ENCODE measurements around the gene RBM48.
A peak's percentile ranks its signal among the peaks of the same experiment; 100 is the strongest.

Gene RBM48

GRCh38 chr7:92560602-92561001 lies 32.0 kb downstream of the RBM48 start:
- Histone ChIP-seq H3K4me1 (ENCODE audit: control insufficient read depth, insufficient read depth, low read depth, low read length) (no peaks in the 10 kb centered on the region), H3K36me3 (ENCODE audit: control insufficient read depth in 1 of 2, insufficient read depth in 2 of 2, low read depth in 1 of 2, low read length in 2 of 2) (peaks cover 6 to 58% of the 10 kb centered on the region in 2 experiments), H4K8ac (ENCODE audit: low read length) (no peak overlapping the region), H2BK120ac (ENCODE audit: low read depth, low read length) (no peak overlapping the region), H2AFZ (ENCODE audit: low read depth, low read length) (no peak overlapping the region), H3K27ac (ENCODE audit: low read length, poor library complexity, severe bottlenecking) (no peak overlapping the region), H3K9ac (ENCODE audit: low read length) (no peak overlapping the region), H2AK5ac (ENCODE audit: low read length, severe bottlenecking) (no peak overlapping the region), H3K14ac (ENCODE audit: low read length in 2 of 2) (no peak overlapping the region), H3K4ac (ENCODE audit: low read depth in 1 of 2, low read length in 2 of 2) (no peak overlapping the region), H3K4me2 (ENCODE audit: low read length, poor library complexity, severe bottlenecking) (no peak overlapping the region), H3K9me3 (ENCODE audit: control insufficient read depth, low read length) (no peaks in the 10 kb centered on the region), H3K27me3 (ENCODE audit: control insufficient read depth in 1 of 2, insufficient read depth in 1 of 2, low read length in 2 of 2) (no peaks in the 10 kb centered on the region), H4K91ac (ENCODE audit: low read length) (no peak overlapping the region), H2BK5ac (ENCODE audit: low read depth, low read length, poor library complexity, severe bottlenecking) (no peak overlapping the region), H3K23ac (ENCODE audit: low read length in 2 of 2) (no peak overlapping the region), H3K79me1 (replicated peaks; ENCODE audit: low read length, poor library complexity, severe bottlenecking) (no peaks in the 10 kb centered on the region), H3K4me3 (ENCODE audit: insufficient read depth in 1 of 2, low read depth in 1 of 2, low read length in 2 of 2) (no peak overlapping the region), H2BK12ac (ENCODE audit: low read length in 2 of 2) (no peak overlapping the region), H2BK15ac (ENCODE audit: low read depth, poor library complexity, severe bottlenecking) (no peak overlapping the region), H3K18ac (ENCODE audit: low read depth in 1 of 2, low read length in 2 of 2) (no peak overlapping the region)
- DNase-seq = peak; percentile 11

- no peak overlapping the region for H3K4me3 ChIP-seq (ENCODE audit: insufficient read depth in 1 of 2, low read depth in 1 of 2, low read length in 2 of 2)
- no peak overlapping the region for H2BK15ac ChIP-seq (ENCODE audit: low read depth, poor library complexity, severe bottlenecking)
- no peak overlapping the region for H3K27ac ChIP-seq (ENCODE audit: low read length, poor library complexity, severe bottlenecking)
- DNase-seq = no peak
- H3K4me1 ChIP-seq (ENCODE audit: control insufficient read depth, insufficient read depth, low read depth, low read length) = no peaks in the 10 kb centered on the region
- 86% methylated on average over 2 of the region's 2 CpGs for WGBS
- H2BK12ac ChIP-seq (ENCODE audit: low read length in 2 of 2) = no peak overlapping the region
- no peak overlapping the region for H2BK120ac ChIP-seq (ENCODE audit: low read depth, low read length)
- H2BK5ac ChIP-seq (ENCODE audit: low read depth, low read length, poor library complexity, severe bottlenecking) = no peak overlapping the region
- H3K27me3 ChIP-seq (ENCODE audit: control insufficient read depth in 1 of 2, insufficient read depth in 1 of 2, low read length in 2 of 2) = no peaks in the 10 kb centered on the region
- H3K36me3 ChIP-seq (ENCODE audit: control insufficient read depth in 1 of 2, insufficient read depth in 2 of 2, low read depth in 1 of 2, low read length in 2 of 2) = peaks cover 17 to 75% of the 10 kb centered on the region in 2 experiments
- H2AK5ac ChIP-seq (ENCODE audit: low read length, severe bottlenecking) = no peak overlapping the region
- H3K79me1 ChIP-seq (replicated peaks; ENCODE audit: low read length, poor library complexity, severe bottlenecking) = peaks cover 4% of the 10 kb centered on the region
- no peaks in the 10 kb centered on the region for H3K9me3 ChIP-seq (ENCODE audit: control insufficient read depth, low read length)
- H3K4ac ChIP-seq (ENCODE audit: low read depth in 1 of 2, low read length in 2 of 2) = no peak overlapping the region
- H4K91ac ChIP-seq (ENCODE audit: low read length) = no peak overlapping the region
- H4K8ac ChIP-seq (ENCODE audit: low read length) = no peak overlapping the region
- H3K4me2 ChIP-seq (ENCODE audit: low read length, poor library complexity, severe bottlenecking) = no peak overlapping the region
- no peak overlapping the region for H3K18ac ChIP-seq (ENCODE audit: low read depth in 1 of 2, low read length in 2 of 2)
- H3K14ac ChIP-seq (ENCODE audit: low read length in 2 of 2) = no peak overlapping the region
- H3K23ac ChIP-seq (ENCODE audit: low read length in 2 of 2) = no peak overlapping the region
- H2AFZ ChIP-seq (ENCODE audit: low read depth, low read length) = no peak overlapping the region
- H3K9ac ChIP-seq (ENCODE audit: low read length) = no peak overlapping the region
These were observed 34.8 kb downstream of the RBM48 start for GRCh38 chr7:92563345-92563744.

GRCh38 chr7:92567460-92567859 lies 38.9 kb downstream of the RBM48 start:
- Histone ChIP-seq H3K14ac (ENCODE audit: low read length in 2 of 2) (no peak overlapping the region), H2AFZ (ENCODE audit: low read depth, low read length) (no peak overlapping the region), H3K79me1 (replicated peaks; ENCODE audit: low read length, poor library complexity, severe bottlenecking) (peaks cover 9% of the 10 kb centered on the region), H3K4me2 (ENCODE audit: low read length, poor library complexity, severe bottlenecking) (no peak overlapping the region), H2AK5ac (ENCODE audit: low read length, severe bottlenecking) (no peak overlapping the region), H3K4me1 (ENCODE audit: control insufficient read depth, insufficient read depth, low read depth, low read length) (no peaks in the 10 kb centered on the region), H4K91ac (ENCODE audit: low read length) (no peak overlapping the region), H3K4ac (ENCODE audit: low read depth in 1 of 2, low read length in 2 of 2) (no peak overlapping the region), H4K8ac (ENCODE audit: low read length) (no peak overlapping the region), H2BK15ac (ENCODE audit: low read depth, poor library complexity, severe bottlenecking) (no peak overlapping the region), H3K36me3 (ENCODE audit: control insufficient read depth in 1 of 2, insufficient read depth in 2 of 2, low read depth in 1 of 2, low read length in 2 of 2) (peaks cover 18 to 88% of the 10 kb centered on the region in 2 experiments), H3K23ac (ENCODE audit: low read length in 2 of 2) (no peak overlapping the region), H2BK12ac (ENCODE audit: low read length in 2 of 2) (no peak overlapping the region), H3K9me3 (ENCODE audit: control insufficient read depth, low read length) (no peaks in the 10 kb centered on the region), H2BK120ac (ENCODE audit: low read depth, low read length) (no peak overlapping the region), H3K4me3 (ENCODE audit: insufficient read depth in 1 of 2, low read depth in 1 of 2, low read length in 2 of 2) (no peak overlapping the region), H3K27me3 (ENCODE audit: control insufficient read depth in 1 of 2, insufficient read depth in 1 of 2, low read length in 2 of 2) (no peaks in the 10 kb centered on the region), H2BK5ac (ENCODE audit: low read depth, low read length, poor library complexity, severe bottlenecking) (no peak overlapping the region), H3K27ac (ENCODE audit: low read length, poor library complexity, severe bottlenecking) (no peak overlapping the region), H3K9ac (ENCODE audit: low read length) (no peak overlapping the region), H3K18ac (ENCODE audit: low read depth in 1 of 2, low read length in 2 of 2) (no peak overlapping the region)
- no peak for DNase-seq
- WGBS = 92% methylated on average over 4 of the region's 6 CpGs

DNA sequence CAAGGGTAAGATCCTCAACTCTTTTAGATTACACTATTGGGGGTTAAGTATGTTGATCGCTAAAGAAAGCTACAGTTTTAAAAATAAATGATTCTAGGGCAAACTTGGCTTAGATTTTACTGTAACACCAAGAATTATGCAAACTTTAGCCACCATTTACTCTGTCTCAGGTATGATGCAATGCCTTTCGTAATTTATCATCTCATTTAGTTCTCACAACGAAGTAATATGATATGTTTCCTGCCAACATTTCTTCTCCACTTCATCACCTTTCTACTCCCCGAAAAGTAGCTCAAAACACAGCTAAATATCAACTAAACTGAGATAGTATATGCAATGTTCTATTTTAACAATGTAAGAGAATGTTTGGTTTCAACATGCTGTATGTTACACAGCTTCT lies 40.5 kb downstream of the RBM48 start:
- Histone ChIP-seq H2BK120ac (ENCODE audit: low read depth, low read length) (no peak overlapping the region), H2BK15ac (ENCODE audit: low read depth, poor library complexity, severe bottlenecking) (no peak overlapping the region), H3K27ac (ENCODE audit: low read length, poor library complexity, severe bottlenecking) (no peak overlapping the region), H3K79me1 (replicated peaks; ENCODE audit: low read length, poor library complexity, severe bottlenecking) (peaks cover 12% of the 10 kb centered on the region), H3K4me1 (ENCODE audit: control insufficient read depth, insufficient read depth, low read depth, low read length) (no peaks in the 10 kb centered on the region), H3K14ac (ENCODE audit: low read length in 2 of 2) (no peak overlapping the region), H3K18ac (ENCODE audit: low read depth in 1 of 2, low read length in 2 of 2) (no peak overlapping the region), H4K8ac (ENCODE audit: low read length) (no peak overlapping the region), H3K4me2 (ENCODE audit: low read length, poor library complexity, severe bottlenecking) (no peak overlapping the region), H2BK12ac (ENCODE audit: low read length in 2 of 2) (no peak overlapping the region), H3K9ac (ENCODE audit: low read length) (no peak overlapping the region), H3K27me3 (ENCODE audit: control insufficient read depth in 1 of 2, insufficient read depth in 1 of 2, low read length in 2 of 2) (no peaks in the 10 kb centered on the region), H4K91ac (ENCODE audit: low read length) (no peak overlapping the region), H2AFZ (ENCODE audit: low read depth, low read length) (no peak overlapping the region), H3K23ac (ENCODE audit: low read length in 2 of 2) (no peak overlapping the region), H3K4ac (ENCODE audit: low read depth in 1 of 2, low read length in 2 of 2) (no peak overlapping the region), H2AK5ac (ENCODE audit: low read length, severe bottlenecking) (no peak overlapping the region), H3K9me3 (ENCODE audit: control insufficient read depth, low read length) (no peaks in the 10 kb centered on the region), H2BK5ac (ENCODE audit: low read depth, low read length, poor library complexity, severe bottlenecking) (no peak overlapping the region), H3K36me3 (ENCODE audit: control insufficient read depth in 1 of 2, insufficient read depth in 2 of 2, low read depth in 1 of 2, low read length in 2 of 2) (peaks cover 18 to 83% of the 10 kb centered on the region in 2 experiments), H3K4me3 (ENCODE audit: insufficient read depth in 1 of 2, low read depth in 1 of 2, low read length in 2 of 2) (no peak overlapping the region)
- WGBS = 94% methylated on average over 3 of the region's 4 CpGs
- DNase-seq = no peak
